Erythroblast (primary cell): ENCODE results near the gene HNRNPR.
"Not testable (repeated sequence)": the region's sequence is repeated elsewhere in the genome, so short reads cannot be mapped to it uniquely, and the experiment has no call there.

ENCODE experiments used
- GATA1 ChIP-seq: IDR thresholded peaks from 2 replicates; pipeline ENCODE4 v1.6.1; 2011; ENCODE audit warnings: low read depth, mild to moderate bottlenecking, control low read depth, low read length, moderate library complexity
- POLR2A ChIP-seq: IDR thresholded peaks from 2 replicates; pipeline ENCODE4 v1.6.1; 2011; ENCODE audit warnings: mild to moderate bottlenecking, low read length

DNA sequence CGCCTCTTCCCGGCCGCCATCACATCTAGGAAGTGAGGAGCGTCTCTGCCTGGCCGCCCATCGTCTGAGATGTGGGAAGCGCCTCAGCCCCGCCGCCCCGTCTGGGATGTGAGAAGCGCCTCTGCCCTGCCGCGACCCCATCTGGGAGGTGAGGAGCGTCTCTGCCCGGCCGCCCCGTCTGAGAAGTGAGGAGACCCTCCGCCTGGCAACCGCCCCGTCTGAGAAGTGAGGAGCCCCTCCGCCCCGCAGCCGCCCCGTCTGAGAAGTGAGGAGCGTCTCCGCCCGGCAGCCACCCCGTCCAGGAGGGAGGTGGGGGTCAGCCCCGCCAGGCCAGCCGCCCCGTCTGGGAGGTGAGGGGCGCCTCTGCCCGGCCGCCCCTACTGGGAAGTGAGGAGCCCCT, 86.7 kb downstream of the HNRNPR start:
- TF ChIP-seq POLR2A, GATA1: not testable (repeated sequence)
